IMR-90 (cell line): ENCODE results near the gene PRR9. TPM values are rescaled to one million over a fixed set of nuclear protein-coding genes. Genes with fewer than 3 reads are reported as not detected.
A peak's percentile ranks its signal among the peaks of the same experiment; 100 is the strongest.
"Not testable (repeated sequence)": the region's sequence is repeated elsewhere in the genome, so short reads cannot be mapped to it uniquely, and the experiment has no call there.

Source experiments
- ATAC-seq: fragments of 200-7000 bp; cut with Tn5 transposase; 2 replicates; pipeline ENCODE4 v1.9.1; 2020; ENCODE audit warnings: low read depth, mild to moderate bottlenecking, moderate library complexity
- BruUV-seq: library from RNA; stranded (reverse); fragments of 400-500 nt; replicated peaks from 2 replicates; lab custom pipeline; 2021; lab: Mats Ljungman, UMichigan
- CTCF ChIA-PET: fragments of 300-600 bp; formaldehyde crosslinking; extraction: SDS; loops from one replicate; lab custom pipeline; 2021; ENCODE audit warnings: antibody characterized with exemption; lab: Yijun Ruan, JAX
- POLR2A ChIA-PET: fragments of 300-600 bp; sonication (Branson Sonifier 250); formaldehyde crosslinking; loops from one replicate; lab custom pipeline; 2022; ENCODE audit warnings: antibody characterized with exemption; ENCODE audit not compliant: unreplicated experiment; lab: Charles Lee
- DNase-seq: peaks from one replicate; pipeline ENCODE4 v3.0.0; 2013
- H2AFZ ChIP-seq: replicated peaks from 2 replicates; pipeline ENCODE3; 2013; ENCODE audit warnings: low read length, mild to moderate bottlenecking; ENCODE audit not compliant: poor library complexity
- H2AK5ac ChIP-seq: 2 replicates; pipeline ENCODE4 v1.6.1; 2013; ENCODE audit warnings: low read depth, low read length, inconsistent platforms
- H2AK9ac ChIP-seq: replicated peaks from 2 replicates; pipeline ENCODE3; 2013; ENCODE audit warnings: mild to moderate bottlenecking, low read depth, low read length, moderate library complexity; ENCODE audit not compliant: poor library complexity
- H2BK120ac ChIP-seq: 2 replicates; pipeline ENCODE4 v1.6.1; 2013; ENCODE audit warnings: low read depth, low read length, inconsistent platforms
- H2BK15ac ChIP-seq: 3 replicates; pipeline ENCODE4 v1.6.1; 2013; ENCODE audit warnings: low read depth, low read length, inconsistent platforms
- H2BK20ac ChIP-seq: 2 replicates; pipeline ENCODE4 v1.6.1; 2013; ENCODE audit warnings: low read depth, mild to moderate bottlenecking, inconsistent platforms, low read length, moderate library complexity
- H2BK5ac ChIP-seq: 2 replicates; pipeline ENCODE4 v1.6.1; 2013; ENCODE audit warnings: mild to moderate bottlenecking, low read depth, low read length, inconsistent platforms; ENCODE audit not compliant: poor library complexity, severe bottlenecking
- H3K14ac ChIP-seq: replicated peaks from 2 replicates; pipeline ENCODE4 v1.6.1; 2013; ENCODE audit warnings: low read depth, low read length, inconsistent platforms
- H3K18ac ChIP-seq: 2 replicates; pipeline ENCODE4 v1.6.1; 2013; ENCODE audit warnings: low read depth, low read length, control low read depth
- H3K23ac ChIP-seq: 2 replicates; pipeline ENCODE4 v1.6.1; 2013; ENCODE audit warnings: low read depth, low read length, inconsistent platforms
- H3K27ac ChIP-seq: 2 replicates; pipeline ENCODE4 v1.5.1; 2013; ENCODE audit warnings: mild to moderate bottlenecking, control low read depth, low read length; ENCODE audit not compliant: insufficient read depth
- H3K27me3 ChIP-seq: 2 replicates; pipeline ENCODE4 v1.6.1; 2013; ENCODE audit warnings: low read length; ENCODE audit not compliant: control insufficient read depth, insufficient read depth
- H3K36me3 ChIP-seq: 2 replicates; pipeline ENCODE4 v1.6.1; 2013; ENCODE audit warnings: low read length, mixed read lengths; ENCODE audit not compliant: control insufficient read depth, insufficient read depth
- H3K4ac ChIP-seq: 2 replicates; pipeline ENCODE4 v1.6.1; 2013; ENCODE audit warnings: low read depth, low read length, inconsistent platforms
- H3K4me1 ChIP-seq: 2 replicates; pipeline ENCODE4 v1.6.1; 2013; ENCODE audit warnings: low read length, mixed read lengths; ENCODE audit not compliant: control insufficient read depth, insufficient read depth
- H3K4me2 ChIP-seq: 2 replicates; pipeline ENCODE4 v1.6.1; 2013; ENCODE audit warnings: low read depth, mild to moderate bottlenecking, control low read depth, low read length, moderate library complexity
- H3K4me3 ChIP-seq: 2 replicates; pipeline ENCODE4 v1.5.1; 2013; ENCODE audit warnings: low read depth, mild to moderate bottlenecking, control low read depth, low read length, moderate library complexity; ENCODE audit not compliant: insufficient read depth
- H3K56ac ChIP-seq: 2 replicates; pipeline ENCODE4 v1.6.1; 2013; ENCODE audit warnings: low read length, inconsistent platforms; ENCODE audit not compliant: insufficient read depth; ENCODE audit errors: extremely low read depth
- H3K79me1 ChIP-seq, 2 experiments: 2 replicates each; pipeline ENCODE4 v1.6.1; 2013; ENCODE audit warnings: low read length in 2 of 2, inconsistent platforms in 1 of 2, low read depth in 1 of 2
- H3K9ac ChIP-seq: 2 replicates; pipeline ENCODE4 v1.6.1; 2013; ENCODE audit warnings: low read depth, low read length, control low read depth
- H3K9me1 ChIP-seq: 2 replicates; pipeline ENCODE4 v1.6.1; 2013; ENCODE audit warnings: low read length, inconsistent platforms; ENCODE audit not compliant: insufficient read depth
- H3K9me3 ChIP-seq: 2 replicates; pipeline ENCODE4 v1.6.1; 2013; ENCODE audit warnings: low read length; ENCODE audit not compliant: control insufficient read depth, insufficient read depth
- H4K20me1 ChIP-seq: 2 replicates; pipeline ENCODE4 v1.6.1; 2013; ENCODE audit warnings: low read length, inconsistent platforms; ENCODE audit not compliant: insufficient read depth
- H4K5ac ChIP-seq: 2 replicates; pipeline ENCODE4 v1.6.1; 2013; ENCODE audit warnings: mild to moderate bottlenecking, low read depth, low read length, control low read depth
- H4K8ac ChIP-seq, 2 experiments: 2 replicates each; pipeline ENCODE4 v1.6.1; 2013; ENCODE audit warnings: low read depth in 2 of 2, low read length in 2 of 2, control low read depth in 1 of 2, inconsistent platforms in 1 of 2
- H4K91ac ChIP-seq: 2 replicates; pipeline ENCODE4 v1.6.1; 2013; ENCODE audit warnings: low read depth, low read length, inconsistent platforms; ENCODE audit not compliant: insufficient read depth
- CTCF ChIP-seq: conservative IDR thresholded peaks from 2 replicates; pipeline ENCODE4 v1.5.1; 2012; ENCODE audit warnings: mild to moderate bottlenecking, low read depth, low read length, improper control_type of control experiment
- WGBS, 2 experiments: methylation state at CpG; one replicate each; pipeline versions ENCODE4 v1.1.5 to v1.1.7; 2013; ENCODE audit warnings: missing lambda C conversion rate in 2 of 2; ENCODE audit not compliant: insufficient read length in 1 of 2; ENCODE audit errors: extremely low coverage in 2 of 2; 5-methylcytosine and 5-hydroxymethylcytosine counted together
- dilution Hi-C: fragments of 300-500 bp; cut with HindIII; formaldehyde crosslinking; loops from one replicate; pipeline ENCODE4 v1.14.3; 2018; ENCODE audit warnings: low sequenced_read_pairs; ENCODE audit not compliant: unreplicated experiment
- in situ Hi-C: fragments of 300-500 bp; cut with MboI; formaldehyde crosslinking; loops from 3 replicates; pipeline ENCODE4 v1.14.3; 2019; ENCODE audit warnings: low sequenced_read_pairs, inconsistent platforms, mixed read lengths
- intact Hi-C: fragments of 100-400 bp; cut with micrococcal nuclease; formaldehyde crosslinking; loops from 2 replicates; pipeline ENCODE4 v1.10.0; 2022
- polyA plus RNA-seq, 3 experiments: library from polyadenylated mRNA; depleted of rRNA; stranded (reverse); fragments of >200 nt; gene quantifications; 2 replicates each; pipeline ENCODE4 v1.2.3, GENCODE V29; 2012; ENCODE audit warnings: low replicate concordance in 1 of 3
- total RNA-seq: library from RNA; depleted of rRNA; stranded (reverse); fragments of >200 nt; gene quantifications from 2 replicates; pipeline ENCODE4 v1.2.3, GENCODE V29; 2012

PRR9 gene
- total and polyA plus RNA-seq, 2 of the 4 experiments (the other 2 are of a cell fraction) = not detected

GRCh38 chr1:153229076-153229829 lies 11.9 kb downstream of the PRR9 start:
- H3K36me3 ChIP-seq, H4K5ac ChIP-seq, H2BK120ac ChIP-seq, H3K79me1 ChIP-seq, H4K20me1 ChIP-seq, H2AFZ ChIP-seq, H2AK5ac ChIP-seq, H2AK9ac ChIP-seq, H3K4me3 ChIP-seq, DNase-seq, H3K56ac ChIP-seq, H3K9ac ChIP-seq, H3K4ac ChIP-seq, POLR2A ChIA-PET, H3K4me1 ChIP-seq, H3K27ac ChIP-seq, H2BK5ac ChIP-seq, H4K8ac ChIP-seq, H3K27me3 ChIP-seq, H3K14ac ChIP-seq, H4K91ac ChIP-seq, H3K9me1 ChIP-seq, H3K18ac ChIP-seq, dilution Hi-C loops, H3K23ac ChIP-seq, H2BK20ac ChIP-seq, H2BK15ac ChIP-seq, H3K9me3 ChIP-seq, H3K4me2 ChIP-seq, BruUV-seq: not testable (repeated sequence)
- WGBS, 2 experiments = no CpG with 5 or more reads among the region's 12 CpGs
- CTCF ChIA-PET = interaction anchor here (1.5 kb wide), 1 partner anchor 8 kb away, joined by 4 read pairs; no protein-coding TSS in a partner anchor
- in situ Hi-C loops (loop anchor here (5.0 kb wide), 1 partner anchor 357 kb away; no protein-coding TSS in a partner anchor), intact Hi-C loops (loop anchor here (2.0 kb wide), 1 partner anchor 360 kb away; no protein-coding TSS in a partner anchor)
- peak; percentile 31; the same call in 1 of the 2 replicates for TF ChIP-seq CTCF
- peak; percentile 79 for ATAC-seq
